ENCODE measurements around the gene EVX2.

Gene EVX2

DNA sequence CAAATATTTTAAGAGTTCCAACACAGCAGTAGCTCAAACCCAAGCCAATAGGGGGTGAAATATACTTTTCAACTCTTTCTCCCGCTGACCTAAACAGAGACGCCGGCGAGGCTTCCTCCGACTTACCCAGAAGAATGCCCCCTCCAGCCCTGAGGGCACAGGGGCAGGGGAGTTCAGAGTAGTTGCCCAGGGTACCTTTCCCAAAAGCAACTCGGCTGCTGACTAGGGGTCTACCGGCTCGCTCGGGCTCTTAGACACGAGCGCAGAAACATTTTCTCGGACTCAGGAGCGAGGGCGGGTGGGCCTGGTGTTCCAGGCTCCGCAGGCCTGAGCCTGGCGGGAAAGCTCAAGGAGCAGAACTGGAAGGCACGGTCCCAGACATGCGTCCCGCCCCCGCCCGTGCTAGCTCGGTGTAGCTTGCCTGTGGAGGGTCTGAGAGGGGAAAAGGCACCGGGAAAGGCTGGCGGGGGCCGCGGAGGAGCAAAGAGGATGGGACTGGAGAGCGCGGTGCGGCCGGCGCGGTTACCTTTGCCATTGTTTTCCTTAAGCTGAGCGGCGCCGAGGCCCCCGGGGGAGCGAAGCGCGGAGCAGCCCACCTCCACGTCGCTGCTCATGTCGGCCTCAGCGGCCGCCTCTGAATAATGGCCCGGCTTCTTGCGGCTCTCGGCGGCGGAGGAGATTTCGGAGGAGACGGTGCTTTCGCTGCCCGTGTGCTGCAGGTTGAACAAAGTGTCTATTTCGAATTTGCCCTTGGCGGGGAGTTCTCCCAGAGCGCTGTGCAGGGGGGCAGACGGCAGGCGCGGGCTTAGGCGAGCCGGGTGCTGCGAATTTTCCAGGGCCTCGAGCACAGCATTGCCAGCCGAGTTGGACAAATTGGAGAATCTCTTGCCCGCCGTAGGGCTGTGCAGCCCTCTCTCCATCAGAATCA, 674 bp downstream of the EVX2 start:
- no peak for DNase-seq (ENCODE audit: low spot score)

GRCh38 chr2:176082525-176082823, 1.3 kb downstream of the EVX2 start:
- DNase-seq (ENCODE audit: low spot score): no peak

GRCh38 chr2:176081837-176082524, 1.8 kb downstream of the EVX2 start:
- DNase-seq (ENCODE audit: low spot score): no peak

DNA sequence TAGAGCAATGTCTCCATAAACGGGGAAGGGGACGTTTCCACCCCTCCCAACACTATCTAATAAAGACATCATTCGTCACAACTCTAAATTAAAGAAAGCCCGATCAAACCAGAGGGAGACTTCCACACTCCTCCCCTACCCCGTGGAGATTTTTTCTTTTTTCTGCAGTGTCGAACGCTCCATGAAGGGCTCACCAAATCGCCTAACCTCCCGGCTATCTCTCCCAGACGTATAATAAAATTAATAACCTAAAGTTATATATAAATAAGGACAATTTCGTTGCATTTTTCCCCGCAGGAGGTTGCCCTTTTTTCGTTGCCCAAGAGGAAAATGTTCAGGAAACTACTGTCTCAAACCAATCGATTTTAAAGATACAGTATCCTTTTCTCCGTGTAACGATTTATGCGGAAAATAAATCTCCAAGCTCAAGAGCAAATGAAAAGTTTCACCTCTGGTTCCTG, 2.4 kb downstream of the EVX2 start:
- no peak for DNase-seq (ENCODE audit: low spot score)

GRCh38 chr2:176080540-176081375, 3.0 kb downstream of the EVX2 start:
- DNase-seq (ENCODE audit: low spot score): no peak

- no peak for DNase-seq (ENCODE audit: low spot score)
Measured at GRCh38 chr2:176079831-176080539, 3.8 kb downstream of the EVX2 start.

GRCh38 chr2:176079285-176079830, 4.4 kb downstream of the EVX2 start:
- no peak for DNase-seq (ENCODE audit: low spot score)

GRCh38 chr2:176078541-176079284, 5.0 kb downstream of the EVX2 start:
- no peak for DNase-seq (ENCODE audit: low spot score)

DNA sequence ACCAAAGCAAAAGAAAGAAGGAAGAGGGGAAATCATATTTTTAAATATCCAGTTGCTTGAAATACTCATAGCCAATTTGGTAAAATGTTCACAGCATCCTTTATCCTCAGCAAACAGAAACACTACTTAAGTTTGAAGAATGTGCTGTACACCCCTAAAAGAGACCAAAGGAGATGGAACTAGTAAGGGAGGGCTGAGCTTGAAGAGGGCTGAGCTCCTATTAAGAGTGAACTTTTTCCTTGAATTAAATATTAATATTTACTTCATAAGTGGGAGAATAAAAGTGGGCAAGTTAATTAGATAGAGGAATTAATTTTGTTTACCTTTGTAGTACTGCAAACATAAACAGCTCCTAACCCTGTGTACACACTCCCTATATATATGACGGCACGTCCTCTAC, 7.0 kb downstream of the EVX2 start:
- DNase-seq (ENCODE audit: low spot score): no peak

- no peak for DNase-seq (ENCODE audit: low spot score)
Measured at GRCh38 chr2:176076063-176076462, 7.7 kb downstream of the EVX2 start.

DNA sequence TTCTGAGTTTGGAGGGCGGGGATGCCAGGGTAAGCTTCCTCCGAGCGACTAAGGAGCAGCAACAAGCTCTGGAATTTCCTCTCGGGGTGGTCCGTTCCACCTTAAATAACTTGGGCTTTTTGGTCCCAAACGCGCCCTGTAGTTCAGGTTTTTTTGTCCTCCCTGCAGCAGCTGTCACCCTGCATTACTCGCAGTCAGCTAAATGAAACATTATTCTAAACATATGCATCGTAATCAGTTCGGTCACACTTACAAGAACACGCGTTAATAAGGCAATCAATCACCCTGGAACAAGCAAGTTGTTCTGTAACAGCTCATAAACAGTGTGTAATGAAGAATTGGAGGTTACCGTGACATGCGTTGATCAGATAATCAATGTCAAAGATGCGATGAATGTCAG, 8.3 kb downstream of the EVX2 start:
- DNase-seq (ENCODE audit: low spot score): no peak

- no peak for DNase-seq (ENCODE audit: low spot score)
Measured at GRCh38 chr2:176074919-176075425, 8.8 kb downstream of the EVX2 start.

GRCh38 chr2:176072951-176073904, 10.5 kb downstream of the EVX2 start:
- no peak for DNase-seq (ENCODE audit: low spot score)

GRCh38 chr2:176072292-176072669, 11.5 kb downstream of the EVX2 start:
- no peak for DNase-seq (ENCODE audit: low spot score)

DNA sequence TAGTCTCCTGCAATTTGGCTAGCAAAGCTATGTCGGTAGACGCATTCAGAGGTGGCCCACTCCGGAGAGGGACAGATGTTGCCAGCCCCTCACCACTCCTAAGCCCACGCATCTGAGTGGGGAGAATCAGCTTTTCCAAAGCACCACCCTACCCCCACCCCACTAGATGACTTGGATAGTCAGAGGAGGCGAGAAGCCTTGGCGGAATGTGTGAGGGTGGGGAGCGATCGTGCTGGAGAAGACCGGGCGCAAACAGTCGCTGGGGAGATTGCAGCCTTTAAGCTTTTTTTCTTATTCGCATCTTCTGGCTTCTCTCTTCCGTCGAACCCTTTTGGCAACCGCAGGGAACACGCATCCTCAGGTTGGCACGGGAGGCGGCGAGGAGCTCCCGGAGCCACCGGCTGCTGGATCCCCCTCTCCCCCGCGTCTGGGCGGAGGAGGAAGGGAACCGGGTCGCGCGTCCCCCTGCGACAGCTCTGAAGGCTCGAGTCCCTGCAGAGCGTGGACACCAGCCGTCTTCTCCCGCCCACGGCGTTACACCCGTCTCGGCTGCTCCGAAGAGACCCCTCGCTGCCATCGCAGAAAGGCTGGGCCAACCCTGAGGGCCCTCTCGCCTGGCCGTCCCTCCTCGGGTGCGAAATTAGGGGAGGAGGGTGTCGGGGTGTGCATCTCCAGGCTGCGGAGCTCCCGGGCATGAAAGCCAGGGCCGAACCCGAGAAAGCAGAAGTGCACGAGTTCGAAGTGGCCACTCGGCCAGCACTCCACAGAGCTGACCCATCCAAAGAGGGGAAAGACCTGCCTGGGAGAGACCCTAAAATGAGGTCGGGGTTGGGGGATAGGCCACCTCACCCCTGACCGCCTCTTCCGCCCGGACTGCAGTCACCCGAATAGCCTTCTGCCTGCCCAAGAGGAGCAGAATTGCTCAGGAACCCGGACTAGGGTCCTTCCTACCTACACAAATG, 12.2 kb downstream of the EVX2 start:
- no peak for DNase-seq (ENCODE audit: low spot score)

DNA sequence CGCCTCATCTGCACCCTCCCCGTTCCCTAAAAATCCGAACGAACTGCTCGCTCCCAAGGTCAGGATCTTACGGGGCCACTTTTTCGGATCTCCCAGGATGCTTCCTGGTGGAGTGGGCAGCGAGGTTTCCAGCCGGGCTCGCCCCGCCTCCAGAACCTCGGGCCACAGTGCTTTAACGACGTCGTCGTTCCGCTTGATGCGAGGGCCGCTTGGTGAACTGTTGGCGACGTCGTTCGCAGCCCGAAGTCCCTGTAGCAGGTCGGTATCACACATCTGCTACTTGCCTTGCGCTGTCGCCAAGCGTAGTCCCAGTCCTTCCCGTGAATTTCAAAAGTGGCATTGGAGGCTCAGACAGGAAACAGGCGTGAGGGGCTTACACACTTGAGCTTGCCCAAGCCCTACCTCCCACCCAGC, 15.3 kb downstream of the EVX2 start:
- DNase-seq (ENCODE audit: low spot score): no peak

GRCh38 chr2:176067589-176068418, 16.0 kb downstream of the EVX2 start:
- DNase-seq (ENCODE audit: low spot score): no peak
